ENCODE data around the gene ZBTB46.

The ZBTB46 gene

DNA sequence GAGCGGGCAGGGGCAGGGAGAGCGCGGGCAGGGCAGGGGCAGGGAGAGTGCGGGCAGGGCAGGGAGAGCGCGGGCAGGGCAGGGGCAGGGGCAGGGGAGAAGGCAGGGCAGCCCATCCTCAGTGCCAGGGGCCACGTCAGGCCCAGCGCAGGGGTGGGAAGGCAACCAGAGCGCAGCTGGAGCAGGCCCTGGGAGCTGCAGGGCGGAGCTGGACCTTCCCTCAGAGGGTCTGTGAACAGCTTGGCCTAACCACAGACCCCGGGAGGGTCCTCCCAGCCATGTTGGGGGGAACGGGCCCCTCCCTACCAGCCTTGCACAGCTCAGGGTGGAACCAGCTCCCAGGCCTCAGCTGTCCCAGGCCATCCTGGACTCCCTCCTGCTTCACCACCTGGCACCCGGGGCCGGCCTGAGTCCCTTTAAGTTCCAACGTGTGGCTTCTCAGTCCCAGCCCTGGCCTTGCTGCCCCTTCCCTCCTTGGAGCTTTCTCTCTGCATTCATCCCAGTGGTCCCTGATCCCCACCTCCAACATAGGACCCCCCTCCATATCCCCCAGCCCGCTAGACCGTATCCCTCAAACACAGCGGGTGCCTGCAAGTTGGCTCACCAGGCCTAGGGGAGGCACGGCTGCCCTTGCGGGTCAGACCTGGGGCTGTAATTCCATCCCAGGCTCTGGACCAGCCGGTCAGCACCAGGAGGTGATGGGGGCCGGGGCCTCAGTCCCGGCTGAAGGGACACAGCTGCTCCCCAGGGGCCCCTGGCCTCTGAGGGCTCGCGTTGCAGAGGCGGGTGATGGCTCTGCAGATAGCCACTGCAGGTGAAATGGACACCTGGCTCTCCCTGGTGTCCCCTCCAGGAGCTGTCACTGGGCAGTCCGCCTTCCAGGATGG, 5.6 kb upstream of the ZBTB46 start:
- DNase-seq, result no peak

DNA sequence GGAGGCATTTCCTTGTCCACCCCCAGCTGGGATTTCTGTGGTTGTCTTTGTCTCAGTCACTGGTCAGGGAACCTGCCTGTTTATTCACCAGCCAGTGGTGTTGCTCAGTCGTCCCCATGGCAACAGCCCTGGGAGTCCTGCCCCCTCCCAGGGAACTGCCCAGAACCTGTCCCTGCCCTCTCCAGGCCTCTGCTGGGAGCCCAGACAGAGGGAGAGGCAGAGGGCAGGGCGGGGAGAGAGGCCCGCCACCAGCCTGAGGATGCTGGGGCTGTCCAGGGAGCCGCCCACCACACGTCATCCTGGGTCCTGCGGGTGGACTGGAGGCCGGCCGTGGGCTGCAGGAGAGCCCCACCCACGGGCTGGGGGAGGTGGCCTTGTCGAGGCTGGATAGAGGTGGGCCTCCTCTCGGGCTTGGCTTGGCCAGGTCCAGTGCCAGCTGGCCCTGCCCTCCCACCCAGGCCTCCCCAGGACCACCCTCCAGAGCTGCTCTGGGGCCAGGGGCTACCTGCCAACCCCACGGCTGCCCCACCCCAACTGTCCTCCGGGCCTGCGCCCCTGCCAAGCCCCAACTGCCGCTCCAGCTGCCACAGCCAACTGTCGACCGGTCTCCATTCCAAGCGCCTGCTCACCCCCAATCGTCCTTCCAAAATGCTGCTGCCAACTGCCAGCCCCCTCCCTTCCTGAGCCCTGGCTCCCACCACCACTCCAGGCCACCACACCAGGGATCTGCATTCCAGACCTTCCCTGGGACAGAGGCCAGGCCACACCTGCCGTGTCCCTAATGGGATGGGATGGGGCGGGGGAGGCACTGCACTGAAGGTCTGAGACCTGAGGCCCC, 4.2 kb upstream of the ZBTB46 start:
- no peak for DNase-seq

DNA sequence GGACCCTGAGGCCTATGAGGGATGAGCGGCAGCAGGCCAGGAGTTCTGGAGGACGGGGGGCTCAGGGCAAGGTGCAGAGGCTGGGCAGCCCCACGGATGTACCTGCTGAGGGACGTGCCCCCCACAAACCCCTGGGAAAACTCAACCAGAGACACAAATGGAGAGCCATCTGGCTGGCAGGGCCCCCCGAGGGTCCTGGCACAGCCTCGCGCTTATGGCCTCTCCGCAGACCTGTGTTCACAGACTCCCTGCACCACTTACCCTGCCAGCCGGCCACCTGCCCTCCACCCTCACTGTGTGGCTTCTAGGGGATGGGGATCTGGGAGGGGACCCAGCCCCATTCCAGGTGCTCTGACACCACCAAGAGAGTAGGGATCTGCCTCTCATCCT, 3.4 kb upstream of the ZBTB46 start:
- no peak for DNase-seq

DNA sequence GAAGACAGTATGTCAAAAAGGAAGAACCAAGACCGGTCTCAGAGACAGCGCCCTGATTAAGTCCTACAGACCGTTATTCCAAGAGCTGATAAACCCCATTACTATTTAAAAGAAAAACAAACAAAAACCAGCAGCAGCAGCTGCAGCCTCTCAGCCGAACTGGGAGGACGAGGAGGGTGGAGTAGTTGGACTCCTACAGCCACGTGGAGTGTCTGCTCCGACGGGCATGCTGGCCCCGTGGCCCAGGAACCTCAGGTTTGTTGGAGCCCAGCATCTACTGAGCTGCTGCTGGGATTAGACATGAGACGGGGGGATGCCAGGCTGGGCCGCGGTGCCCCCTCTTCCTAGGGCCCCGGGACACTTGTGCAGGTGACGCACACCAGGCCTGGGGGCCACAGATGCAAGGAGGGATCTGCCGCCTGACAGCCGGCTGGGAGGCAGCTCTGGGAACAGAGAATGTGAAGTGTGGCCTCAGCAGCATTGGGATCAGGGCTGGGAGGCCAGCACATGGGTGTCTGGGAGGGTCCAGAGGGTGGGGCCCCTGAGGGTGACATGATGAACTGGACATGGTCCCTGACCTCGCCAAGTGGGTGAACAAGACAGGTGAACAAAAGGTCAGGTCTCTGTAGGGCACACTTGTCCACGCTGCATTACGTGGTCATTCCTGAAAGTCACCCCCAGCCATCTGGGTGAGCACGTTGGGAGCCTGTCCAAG, 2.9 kb upstream of the ZBTB46 start:
- no peak for DNase-seq

DNA sequence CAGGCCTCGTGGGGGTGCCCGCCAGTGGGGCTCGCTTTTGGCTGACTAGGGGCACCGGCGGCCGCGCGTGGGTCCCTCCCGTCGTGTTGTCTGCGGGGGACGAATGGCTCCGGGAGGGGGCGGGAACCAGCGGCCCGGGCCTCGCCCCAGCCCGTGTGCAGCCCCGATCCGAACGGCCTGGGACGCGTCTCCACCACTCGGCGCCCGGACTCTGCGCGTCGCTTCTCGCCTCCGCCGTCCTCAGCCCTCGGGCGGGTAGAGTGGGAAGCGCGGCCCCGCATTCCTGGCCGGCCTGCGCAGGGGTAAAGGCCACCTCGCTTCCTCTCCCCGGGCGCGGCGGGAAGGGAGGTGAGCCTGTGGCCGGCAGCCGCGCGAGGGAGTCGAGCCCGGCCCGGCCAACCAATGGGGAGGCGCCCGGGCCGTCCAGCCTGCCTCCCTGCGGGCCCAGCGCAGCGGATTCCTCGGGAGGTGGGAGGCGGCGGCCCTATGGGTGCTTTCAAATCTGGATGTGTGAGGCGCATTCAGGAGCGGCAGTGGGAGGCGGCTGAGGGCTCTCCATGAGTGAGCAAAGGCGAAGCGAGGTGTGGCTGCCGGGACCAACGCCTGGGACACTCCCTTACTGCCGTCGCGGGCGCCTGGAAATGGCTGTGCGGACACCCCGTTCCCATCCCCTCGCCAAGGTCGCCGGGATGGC, 1.1 kb upstream of the ZBTB46 start:
- DNase-seq, result no peak

DNA sequence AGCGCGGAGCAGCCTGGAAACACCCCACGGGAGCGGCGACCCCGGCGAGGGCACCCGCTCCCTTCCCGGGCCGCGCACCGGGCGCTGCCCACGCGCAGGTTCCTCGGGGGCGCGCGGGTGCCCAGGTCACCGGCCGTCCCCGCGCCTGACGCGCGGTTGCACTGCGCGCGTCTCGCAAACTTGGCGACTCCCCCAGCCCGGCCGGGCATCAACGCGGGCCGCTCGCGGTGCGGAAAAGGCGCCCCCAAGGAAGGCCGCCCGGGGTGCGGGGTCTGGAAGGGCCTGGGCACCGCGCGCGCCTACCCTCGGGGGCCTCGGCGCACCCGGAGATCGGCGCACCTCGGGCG, 555 bp upstream of the ZBTB46 start:
- no peak for DNase-seq

DNA sequence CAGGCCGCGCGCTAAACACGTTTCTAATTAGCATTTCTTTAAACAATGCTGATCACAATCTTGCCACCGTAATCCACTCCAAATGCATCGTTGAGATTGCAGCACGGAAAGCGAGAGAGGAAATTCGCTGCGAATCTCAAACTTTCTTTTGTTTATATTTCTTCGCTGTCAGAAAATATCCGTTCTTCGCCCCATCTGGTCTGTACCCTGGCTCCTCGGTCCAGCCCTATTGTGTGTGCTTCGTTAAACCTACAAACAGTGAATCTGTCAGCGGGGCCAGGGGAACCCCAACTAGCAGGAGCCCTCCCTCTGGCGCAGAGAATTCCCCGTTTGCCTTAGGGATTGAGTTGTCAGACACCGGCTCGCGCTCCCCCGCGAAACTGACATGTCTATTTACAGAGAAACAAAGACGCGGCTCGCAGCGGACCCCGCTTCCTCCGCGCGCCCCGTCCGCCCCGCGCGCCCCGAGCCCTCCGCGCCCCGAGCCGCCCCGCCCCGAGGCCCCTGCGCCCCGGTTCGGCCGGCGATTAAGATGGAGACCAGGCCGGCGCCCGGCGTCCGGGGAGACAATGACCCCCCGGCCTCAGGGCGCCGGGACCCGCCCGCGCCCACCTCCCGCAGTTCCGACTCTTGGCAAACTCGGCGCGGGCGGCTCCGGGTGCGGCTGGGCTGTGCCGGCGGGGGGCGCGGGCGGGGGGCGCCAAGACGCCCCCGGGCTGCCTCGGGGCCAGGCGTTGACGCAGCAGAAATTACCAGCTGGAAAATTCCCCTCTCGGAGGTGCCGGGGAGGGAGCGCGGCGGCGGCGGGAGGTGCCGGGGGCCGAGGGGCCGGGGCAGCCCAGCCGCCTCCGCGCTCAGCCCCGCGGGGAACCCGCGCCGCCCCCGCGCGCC, 874 bp downstream of the ZBTB46 start:
- no peak for DNase-seq

DNA sequence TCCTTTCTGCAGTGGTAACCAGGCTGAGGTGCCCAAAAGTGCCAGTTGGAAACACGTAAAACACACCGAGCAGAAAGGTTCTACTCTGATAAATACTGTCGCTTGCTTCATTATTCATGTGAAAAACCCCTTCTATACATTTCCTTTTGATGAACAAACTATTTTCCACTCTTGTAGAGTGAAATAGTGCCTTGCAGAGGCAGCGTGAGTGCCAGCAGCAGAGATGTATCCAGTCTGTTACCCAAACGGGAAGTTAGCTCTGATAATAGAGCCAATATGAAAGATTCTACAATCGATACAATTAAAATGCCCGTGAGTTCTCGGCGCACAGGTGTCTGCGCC, 1.5 kb downstream of the ZBTB46 start:
- DNase-seq, result no peak

DNA sequence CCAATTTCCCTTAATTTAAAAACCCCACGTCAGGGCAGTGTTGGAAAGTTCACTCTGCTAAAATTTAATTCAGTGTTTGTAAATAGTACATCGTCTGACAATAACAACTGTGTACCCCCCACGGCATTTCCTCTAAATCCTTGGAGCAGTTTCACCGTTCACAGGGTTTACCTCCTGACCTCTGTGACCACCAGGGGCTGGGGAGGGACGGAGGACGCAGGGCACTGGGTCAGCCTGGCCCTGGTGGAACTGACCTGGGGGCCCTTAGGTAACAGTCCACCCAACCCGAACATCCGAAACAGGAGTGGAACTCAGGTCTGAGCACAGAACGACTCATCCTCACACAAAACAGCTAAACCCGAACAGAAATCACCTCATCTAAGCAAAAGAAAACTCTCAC, 2.1 kb downstream of the ZBTB46 start:
- DNase-seq, result no peak

DNA sequence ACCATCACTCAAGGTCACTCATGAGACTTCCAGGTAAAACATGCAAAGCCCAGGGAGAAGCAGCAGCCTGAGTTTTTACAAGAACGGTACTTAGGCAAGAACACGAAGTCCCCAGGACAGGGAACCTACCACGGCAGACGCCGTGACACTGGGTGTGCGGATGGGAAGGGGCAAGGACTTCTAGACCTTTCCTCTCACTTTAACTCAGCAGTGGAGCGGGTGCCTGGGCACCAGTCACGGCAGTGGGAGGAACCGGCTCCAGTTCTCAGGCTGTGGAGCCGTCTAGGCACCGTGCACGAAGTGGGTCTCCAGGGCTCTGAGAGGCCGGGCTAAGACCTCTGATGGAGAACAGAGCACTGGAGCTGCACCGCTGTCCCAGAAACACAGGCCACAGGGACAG, 2.5 kb downstream of the ZBTB46 start:
- DNase-seq, result no peak

DNA sequence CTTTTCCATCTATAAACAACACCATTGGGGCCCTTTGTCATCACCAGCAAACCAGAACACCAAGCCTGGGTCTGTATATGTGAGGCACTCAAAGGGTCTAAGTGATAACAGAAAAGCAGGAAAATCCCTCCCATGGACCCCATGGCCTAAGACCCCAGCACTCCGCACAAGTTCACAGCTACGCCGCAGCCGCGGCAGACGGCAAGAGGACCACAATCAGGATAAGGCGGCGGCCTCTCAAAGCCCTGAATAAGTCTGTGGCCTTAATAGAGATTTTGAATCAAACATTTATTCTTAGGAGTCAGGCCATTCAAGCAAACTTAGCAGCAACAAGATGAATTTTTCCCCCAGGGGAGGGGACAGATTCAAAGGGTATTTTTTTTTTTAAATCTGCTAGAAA, 2.9 kb downstream of the ZBTB46 start:
- DNase-seq, result no peak

DNA sequence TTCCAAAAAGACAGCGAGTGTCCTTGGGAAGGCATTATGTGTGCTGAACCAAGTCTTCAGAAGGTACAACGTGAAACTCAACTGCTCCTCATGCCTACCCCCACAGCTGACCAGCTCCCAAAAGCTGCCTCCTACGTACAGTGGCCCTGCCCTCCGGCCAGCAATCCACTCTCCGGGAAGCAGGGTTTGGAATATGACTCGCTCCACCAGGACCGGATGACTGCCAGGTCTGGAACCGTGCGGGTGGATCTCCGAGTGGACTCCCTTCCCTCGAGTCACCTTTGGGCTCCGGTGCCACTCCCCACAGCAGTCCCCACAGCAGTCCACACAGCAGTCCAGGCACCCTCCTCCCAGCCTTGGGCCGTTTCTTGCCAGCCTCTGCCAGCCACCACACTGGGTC, 4.3 kb downstream of the ZBTB46 start:
- DNase-seq, result no peak

DNA sequence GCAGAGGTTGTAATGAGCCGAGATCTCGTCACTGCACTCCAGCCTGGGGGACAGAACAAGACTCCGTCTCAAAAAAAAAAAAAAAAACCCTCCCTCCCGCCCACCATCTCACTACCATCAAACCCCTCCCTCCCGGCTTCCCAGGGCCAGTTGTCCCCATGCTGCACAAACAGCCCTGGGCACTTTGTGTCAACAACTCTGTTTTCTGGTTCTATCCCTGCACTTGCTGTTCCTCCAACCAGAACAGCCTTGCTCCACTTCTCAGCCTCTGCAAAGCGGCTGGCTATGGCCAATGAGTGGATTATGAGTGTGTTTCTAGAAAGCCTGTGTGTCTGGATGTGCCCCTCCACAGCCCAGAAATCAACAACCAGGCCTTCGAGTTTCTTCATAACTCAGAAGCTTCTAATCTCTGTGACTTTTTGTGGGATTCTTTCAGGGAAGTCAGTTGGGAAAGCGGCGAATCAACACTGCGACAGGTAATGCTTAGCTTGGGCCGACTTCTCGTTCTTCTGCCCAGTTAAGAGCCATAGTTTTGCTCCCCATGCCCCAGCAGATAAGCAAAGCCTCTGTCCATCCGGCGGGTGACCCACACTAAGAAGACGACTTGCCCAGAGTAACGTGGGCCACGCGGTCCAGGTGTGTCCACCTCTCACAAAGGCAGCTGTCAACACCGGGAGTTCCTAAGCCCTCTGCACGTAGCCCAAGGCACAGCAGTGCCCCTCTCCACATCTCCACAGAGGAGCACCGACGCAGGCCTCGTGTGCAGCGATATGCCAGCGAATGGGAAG, 5.5 kb downstream of the ZBTB46 start:
- DNase-seq, result no peak

DNA sequence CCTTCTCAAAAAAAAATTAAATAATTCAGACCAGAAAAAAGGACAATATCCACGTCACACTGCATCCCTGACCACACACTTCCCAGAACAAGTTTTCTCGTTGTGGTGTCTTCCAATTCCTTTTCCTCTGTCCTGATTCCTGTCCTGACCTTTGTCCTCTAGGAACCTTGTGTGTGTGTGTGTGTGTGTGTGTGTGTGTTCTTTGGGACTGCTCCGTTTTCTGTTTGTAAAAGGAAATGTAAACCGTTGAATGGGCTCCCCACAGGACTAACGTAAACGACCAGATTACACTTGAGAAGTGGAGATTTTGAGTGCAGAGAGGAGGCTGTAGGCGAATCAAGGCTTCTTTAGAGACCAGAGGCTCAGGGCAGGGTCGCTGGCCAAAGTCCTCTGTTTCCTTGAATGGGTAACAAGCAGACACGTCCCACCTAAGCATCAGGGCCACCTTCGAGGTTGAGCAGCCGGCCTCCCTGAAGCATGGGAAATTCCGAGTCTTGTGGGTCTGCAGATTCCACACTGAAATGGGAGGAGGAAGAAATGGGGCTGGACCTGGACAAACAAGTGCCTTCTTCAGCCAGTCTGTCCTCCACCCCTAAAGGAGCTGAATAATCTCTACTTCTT, 7.3 kb downstream of the ZBTB46 start:
- no peak for DNase-seq

DNA sequence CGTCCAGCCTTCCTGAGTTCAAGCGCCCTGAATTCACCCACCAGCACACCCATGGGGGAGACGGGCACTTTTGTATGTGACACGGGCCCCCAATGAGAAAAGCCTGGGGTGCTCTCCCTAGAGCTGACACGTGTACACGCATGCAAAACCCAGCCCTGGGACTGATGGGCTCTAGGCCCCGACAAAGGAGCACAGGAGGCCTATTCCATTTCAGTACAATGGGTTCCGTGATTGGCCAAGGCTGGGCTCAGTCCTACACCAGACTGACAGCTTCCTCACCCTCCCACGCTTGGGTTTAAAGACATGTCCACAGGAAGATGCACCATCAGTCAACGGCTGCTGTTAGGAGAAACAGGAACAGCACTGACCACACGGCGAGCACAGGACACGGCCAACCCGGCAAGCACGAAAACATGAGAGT, 8.8 kb downstream of the ZBTB46 start:
- DNase-seq, result no peak

DNA sequence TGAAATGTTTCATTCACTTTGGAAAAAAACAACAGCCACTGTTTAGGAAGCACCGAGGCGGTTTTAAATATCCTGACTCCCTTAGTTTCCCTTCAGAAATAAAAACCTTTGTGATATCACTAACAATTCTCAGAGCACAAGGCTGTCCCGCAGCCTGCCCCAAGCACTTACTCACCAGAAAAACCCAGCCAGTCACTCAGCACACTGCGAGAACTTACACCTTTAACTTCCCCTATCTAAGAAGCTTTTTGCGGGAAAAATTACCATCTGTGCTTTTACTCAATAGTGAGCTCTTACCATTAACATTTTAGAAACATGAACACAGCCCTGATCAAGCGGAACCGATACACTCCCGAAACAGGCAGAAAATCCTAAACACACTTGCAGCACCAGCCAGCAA, 9.3 kb downstream of the ZBTB46 start:
- DNase-seq, result no peak

DNA sequence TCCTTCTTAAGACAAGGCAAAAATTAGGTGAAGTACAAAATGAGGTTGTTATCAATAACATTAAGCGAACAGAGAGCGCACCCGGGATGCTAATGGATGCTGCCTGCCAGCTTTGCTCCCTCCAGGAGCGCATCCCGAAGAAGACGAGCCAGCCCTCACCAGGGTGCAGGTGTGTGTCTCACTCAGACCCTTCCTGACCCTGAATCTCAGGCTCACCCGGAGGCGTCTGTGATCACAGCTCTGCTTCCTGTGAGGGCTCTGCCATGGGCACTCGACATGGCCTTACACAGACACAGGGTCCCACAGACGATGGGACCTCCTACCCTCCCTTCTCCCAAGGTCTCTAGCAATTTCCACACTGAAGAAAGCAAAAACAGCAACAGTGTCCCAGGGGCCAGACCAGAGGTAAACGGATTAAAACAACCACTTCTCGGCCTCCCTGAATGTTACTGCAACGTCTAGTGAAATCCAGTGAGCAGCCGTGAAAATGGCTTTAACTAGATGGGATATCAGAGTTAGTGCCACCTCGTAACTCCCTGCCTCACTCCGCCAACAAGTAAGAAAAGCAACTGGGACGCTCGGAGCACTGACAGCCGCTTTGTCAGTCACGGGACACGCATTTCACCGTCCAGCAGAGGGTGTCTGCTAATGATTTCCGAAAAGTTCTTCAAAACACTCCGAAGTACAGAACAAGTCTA, 11.7 kb downstream of the ZBTB46 start:
- DNase-seq, result no peak

DNA sequence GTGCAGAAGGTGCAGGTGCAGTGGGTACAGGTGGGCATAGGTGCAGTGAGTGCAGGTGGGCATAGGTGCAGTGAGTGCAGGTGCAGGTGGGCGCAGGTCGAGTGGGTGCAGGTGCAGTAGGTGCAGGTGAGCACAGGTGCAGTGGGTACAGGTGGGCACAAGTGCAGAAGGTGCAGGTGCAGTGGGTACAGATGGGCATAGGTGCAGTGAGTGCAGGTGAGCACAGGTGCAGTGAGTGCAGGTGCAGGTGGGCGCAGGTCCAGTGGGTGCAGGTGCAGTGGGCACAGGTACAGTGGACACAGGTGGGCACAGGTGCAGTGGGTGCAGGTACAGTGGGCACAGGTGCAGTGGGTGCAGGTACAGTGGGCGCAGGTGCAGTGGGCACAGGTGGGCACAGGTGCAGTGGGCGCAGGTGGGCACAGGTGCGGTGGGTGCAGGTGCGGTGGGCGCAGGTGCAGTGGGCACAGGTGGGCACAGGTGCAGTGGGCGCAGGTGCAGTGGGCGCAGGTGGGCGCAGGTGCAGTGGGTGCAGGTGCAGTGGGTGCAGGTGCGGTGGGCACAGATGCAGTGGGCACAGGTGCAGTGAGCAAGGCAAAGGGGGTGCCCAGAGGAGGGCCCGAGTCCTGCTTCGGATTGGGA, 15.3 kb downstream of the ZBTB46 start:
- no peak for DNase-seq

DNA sequence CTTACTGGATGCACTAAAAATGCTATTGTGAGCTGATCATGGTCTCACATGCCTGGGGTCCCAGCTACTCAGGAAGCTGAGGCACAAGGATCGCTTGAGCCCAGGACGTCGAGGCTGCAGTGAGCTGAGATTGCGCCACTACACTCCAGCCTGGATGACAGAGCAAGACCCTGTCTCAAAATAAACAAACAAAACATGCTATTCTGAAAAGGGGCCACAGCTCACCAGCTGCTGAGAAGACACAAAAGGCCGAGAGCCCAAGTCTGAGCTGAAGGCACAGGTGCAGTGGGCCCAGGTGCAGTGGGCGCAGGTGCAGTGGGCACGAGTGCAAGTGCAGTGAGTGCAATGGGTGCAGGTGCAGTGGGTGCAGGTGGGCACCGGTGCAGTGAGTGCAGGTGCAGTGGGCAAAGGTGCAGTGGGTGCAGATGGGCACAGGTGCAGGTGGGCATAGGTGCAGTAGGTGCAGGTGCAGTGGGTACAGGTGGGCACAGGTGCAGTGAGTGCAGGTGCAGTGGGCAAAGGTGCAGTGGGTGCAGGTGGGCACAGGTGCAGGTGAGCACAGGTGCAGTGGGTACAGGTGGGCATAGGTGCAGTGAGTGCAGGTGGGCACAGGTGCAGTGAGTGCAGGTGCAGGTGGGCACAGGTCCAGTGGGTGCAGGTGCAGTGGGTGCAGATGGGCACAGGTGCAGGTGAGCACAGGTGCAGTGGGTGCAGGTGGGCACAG, 16.0 kb downstream of the ZBTB46 start:
- DNase-seq, result no peak

All from activated CD4-positive, alpha-beta T cell treated with anti-CD3 and anti-CD28 coated beads for 1 hour (primary cell).